Transverse colon (tissue), 4 donors: ENCODE data around the gene SDK2. TPM values are rescaled to one million over a fixed set of nuclear protein-coding genes. Genes with fewer than 3 reads are reported as not detected.

Experiments
- DNase-seq: peaks from one replicate; pipeline ENCODE4 v3.0.0-alpha.2; 2019
- H3K27ac ChIP-seq, 4 donors: fragments of 200-600 bp; sonication (generic); 2 replicates each; pipeline ENCODE4 v1.5.1; 2016 to 2018; ENCODE audit warnings: inconsistent platforms in 4 of 4
- H3K27me3 ChIP-seq: fragments of 200-600 bp; sonication (generic); 2 replicates; pipeline ENCODE4 v1.5.1; 2017; ENCODE audit warnings: inconsistent platforms
- H3K36me3 ChIP-seq, 4 donors: fragments of 200-600 bp; sonication (generic); 2 replicates each; pipeline ENCODE4 v1.5.1; 2017 to 2019; ENCODE audit warnings: inconsistent platforms in 4 of 4
- H3K4me1 ChIP-seq, 4 donors: fragments of 200-600 bp; sonication (generic); 2 replicates each; pipeline ENCODE4 v1.5.1; 2017 to 2020; ENCODE audit warnings: inconsistent platforms in 4 of 4
- H3K4me3 ChIP-seq, 4 donors: fragments of 200-600 bp; sonication (generic); 1 replicate in 1 of 4; 2 replicates in 3 of 4; pipeline versions ENCODE4 v1.5.1 to v1.6.1; 2017 to 2019; ENCODE audit warnings: inconsistent platforms in 4 of 4
- H3K9me3 ChIP-seq, 2 donors: fragments of 200-600 bp; sonication (generic); 2 replicates each; pipeline ENCODE4 v1.5.1; 2017 to 2019; ENCODE audit warnings: inconsistent platforms in 2 of 2
- EP300 ChIP-seq: sonication (generic); formaldehyde crosslinking; IDR thresholded peaks from one replicate; pipeline ENCODE4 v1.6.1; 2017; ENCODE audit warnings: antibody characterized with exemption, low read depth
- POLR2A ChIP-seq: fragments of 450-650 bp; IDR thresholded peaks from one replicate; pipeline ENCODE4 v1.6.1; 2016; ENCODE audit warnings: antibody characterized with exemption, mild to moderate bottlenecking, moderate library complexity
- POLR2AphosphoS5 ChIP-seq, 3 donors: sonication (generic); formaldehyde crosslinking; IDR thresholded peaks; one replicate each; pipeline ENCODE4 v1.6.1; 2016; ENCODE audit warnings: antibody characterized with exemption in 3 of 3
- WGBS, 2 donors: methylation state at CpG; one replicate each; pipeline ENCODE4 v1.1.5; 2018; ENCODE audit warnings: low coverage in 1 of 2; 5-methylcytosine and 5-hydroxymethylcytosine counted together
- in situ Hi-C, 4 donors: fragments of 200-750 bp; cut with MboI; loops; one replicate each; pipeline versions ENCODE4 v1.15.0 to v1.15.1; 2017; ENCODE audit warnings: low sequenced_read_pairs in 3 of 4, low pct_ligation_motif_present in 1 of 4, low pct_unique_long_range_greater_than_20kb in 1 of 4
- intact Hi-C: fragments of 100-400 bp; cut with DNase I; formaldehyde crosslinking; loops from one replicate; pipeline ENCODE4 v1.15.1; 2023; ENCODE audit warnings: low total_unique reads
- total RNA-seq, 4 donors: library from RNA; depleted of rRNA; stranded (reverse); fragments of >200 nt; gene quantifications; one replicate each; pipeline ENCODE4 v1.1.0, GENCODE V29; 2016
- TF ChIP-seq, protein P1 (sequence below), 5 experiments: fragments of 200-600 bp in 3 of 5; fragments of 450-650 bp in 2 of 5; sonication (generic) in 3 of 5; IDR thresholded peaks; 1 replicate in 2 of 5; 2 replicates in 3 of 5; pipeline ENCODE4 v1.5.1; 2016 to 2017; ENCODE audit warnings: antibody characterized with exemption in 5 of 5, inconsistent platforms in 3 of 5, mild to moderate bottlenecking in 2 of 5, moderate library complexity in 1 of 5

Gene SDK2
- total RNA-seq, 4 donors from 2014 or later: 2.6 to 9.8 (median 3.4) TPM

DNA sequence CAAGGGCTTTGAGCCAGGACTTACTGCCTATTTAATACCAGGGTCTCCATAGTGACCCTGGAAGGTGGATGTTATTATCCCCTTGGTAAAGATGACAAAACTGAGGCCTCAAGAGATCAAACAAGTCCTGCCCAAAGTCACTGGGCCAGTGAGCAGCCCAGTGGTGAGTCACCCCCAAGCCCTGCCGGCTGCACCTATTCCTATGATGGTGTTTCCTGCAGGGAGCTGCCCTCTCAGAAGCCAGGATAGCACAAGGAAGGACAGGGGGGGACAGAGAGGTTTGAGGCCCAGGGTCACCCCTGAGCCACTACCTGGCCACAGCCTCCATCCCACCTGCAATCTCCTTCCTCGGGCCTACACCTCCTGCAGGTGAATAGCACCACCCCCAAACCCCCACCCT lies 90.9 kb downstream of the SDK2 start:
- in situ Hi-C loops (no loop called here), intact Hi-C loops (loop anchor here (5.0 kb wide), 1 partner anchor 1476 kb away; no protein-coding TSS in a partner anchor)
- Histone ChIP-seq H3K4me1 (no peaks in the 10 kb centered on the region), H3K36me3 (no peaks in the 10 kb centered on the region), H3K9me3 (no peaks in the 10 kb centered on the region), H3K4me3 (no peak overlapping the region), H3K27ac (no peak overlapping the region), H3K27me3 (peaks cover 4% of the 10 kb centered on the region)
- WGBS, 2 donors: 80 to 83% methylated on average over 1 to 2 of the region's 2 CpGs
- TF ChIP-seq EP300 (no peak), POLR2AphosphoS5 (IDR thresholded peaks at IDR 0.05) (no peak), POLR2A (no peak)
- TF ChIP-seq, protein P1, sequence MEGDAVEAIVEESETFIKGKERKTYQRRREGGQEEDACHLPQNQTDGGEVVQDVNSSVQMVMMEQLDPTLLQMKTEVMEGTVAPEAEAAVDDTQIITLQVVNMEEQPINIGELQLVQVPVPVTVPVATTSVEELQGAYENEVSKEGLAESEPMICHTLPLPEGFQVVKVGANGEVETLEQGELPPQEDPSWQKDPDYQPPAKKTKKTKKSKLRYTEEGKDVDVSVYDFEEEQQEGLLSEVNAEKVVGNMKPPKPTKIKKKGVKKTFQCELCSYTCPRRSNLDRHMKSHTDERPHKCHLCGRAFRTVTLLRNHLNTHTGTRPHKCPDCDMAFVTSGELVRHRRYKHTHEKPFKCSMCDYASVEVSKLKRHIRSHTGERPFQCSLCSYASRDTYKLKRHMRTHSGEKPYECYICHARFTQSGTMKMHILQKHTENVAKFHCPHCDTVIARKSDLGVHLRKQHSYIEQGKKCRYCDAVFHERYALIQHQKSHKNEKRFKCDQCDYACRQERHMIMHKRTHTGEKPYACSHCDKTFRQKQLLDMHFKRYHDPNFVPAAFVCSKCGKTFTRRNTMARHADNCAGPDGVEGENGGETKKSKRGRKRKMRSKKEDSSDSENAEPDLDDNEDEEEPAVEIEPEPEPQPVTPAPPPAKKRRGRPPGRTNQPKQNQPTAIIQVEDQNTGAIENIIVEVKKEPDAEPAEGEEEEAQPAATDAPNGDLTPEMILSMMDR (IDR thresholded peaks at IDR 0.05): no peak
- no peak for DNase-seq

GRCh38 chr17:73552300-73553048 lies 91.8 kb downstream of the SDK2 start:
- no peak overlapping the region for H3K4me3 ChIP-seq
- no peak for DNase-seq
- H3K9me3 ChIP-seq: no peaks in the 10 kb centered on the region
- no peak for TF ChIP-seq EP300
- TF ChIP-seq, protein P1 (IDR thresholded peaks at IDR 0.05): no peak
- no peak for TF ChIP-seq POLR2AphosphoS5 (IDR thresholded peaks at IDR 0.05)
- TF ChIP-seq POLR2A: no peak
- in situ Hi-C loops: no loop called here
- intact Hi-C loops: loop anchor here (5.0 kb wide), 1 partner anchor 1475 kb away; no protein-coding TSS in a partner anchor
- no peak overlapping the region for H3K27ac ChIP-seq
- no peaks in the 10 kb centered on the region for H3K36me3 ChIP-seq
- WGBS, 2 donors: 79 to 94% methylated on average over 4 to 30 of the region's 30 CpGs
- peaks cover 4% of the 10 kb centered on the region for H3K27me3 ChIP-seq
- no peaks in the 10 kb centered on the region for H3K4me1 ChIP-seq

- Histone ChIP-seq H3K27ac (no peak overlapping the region), H3K4me1 (no peaks in the 10 kb centered on the region), H3K27me3 (peaks cover 4% of the 10 kb centered on the region), H3K9me3 (no peaks in the 10 kb centered on the region), H3K4me3 (no peak overlapping the region), H3K36me3 (no peaks in the 10 kb centered on the region)
- WGBS, 2 donors: 34% methylated on average over 5 of the region's 5 CpGs; no CpG with 5 or more reads in 1 of the 2 donors
- TF ChIP-seq POLR2AphosphoS5 (IDR thresholded peaks at IDR 0.05) (no peak), POLR2A (no peak), EP300 (no peak)
- TF ChIP-seq, protein P1 (IDR thresholded peaks at IDR 0.05): no peak
- DNase-seq: no peak
- intact Hi-C loops (loop anchor here (5.0 kb wide), 1 partner anchor 1474 kb away; no protein-coding TSS in a partner anchor), in situ Hi-C loops (no loop called here)
Measured at GRCh38 chr17:73551759-73552158, 92.5 kb downstream of the SDK2 start.

DNA sequence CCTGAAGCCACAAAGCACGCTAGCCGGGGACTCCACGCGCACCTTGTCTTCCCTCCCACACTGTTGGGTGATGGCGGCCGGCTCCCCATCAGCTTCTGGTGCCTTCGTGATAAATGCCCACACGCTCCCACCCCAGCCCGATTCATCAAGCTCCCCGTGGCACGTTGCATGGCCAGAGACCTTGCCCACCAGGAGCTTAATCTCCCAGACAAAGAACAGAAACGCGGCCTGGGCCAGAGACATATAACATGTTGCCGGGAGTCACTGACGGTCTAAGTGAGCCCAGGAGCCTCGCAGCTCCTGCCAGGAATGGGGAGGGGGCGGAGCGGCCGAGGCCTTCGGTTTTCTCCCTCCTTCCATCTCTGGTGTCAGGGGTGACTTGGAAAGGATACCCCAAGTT lies 93.1 kb downstream of the SDK2 start:
- WGBS, 2 donors: 88% methylated on average over 20 of the region's 20 CpGs; no CpG with 5 or more reads in 1 of the 2 donors
- TF ChIP-seq POLR2AphosphoS5 (IDR thresholded peaks at IDR 0.05) (no peak), EP300 (no peak), POLR2A (no peak)
- TF ChIP-seq, protein P1 (IDR thresholded peaks at IDR 0.05): no peak
- in situ Hi-C loops: no loop called here
- no peaks in the 10 kb centered on the region for H3K36me3 ChIP-seq
- DNase-seq: no peak
- no peak overlapping the region for H3K4me3 ChIP-seq
- intact Hi-C loops: loop anchor here (5.0 kb wide), 1 partner anchor 1474 kb away; no protein-coding TSS in a partner anchor
- peaks cover 4% of the 10 kb centered on the region for H3K27me3 ChIP-seq
- H3K9me3 ChIP-seq: no peaks in the 10 kb centered on the region
- no peak overlapping the region for H3K27ac ChIP-seq
- no peaks in the 10 kb centered on the region for H3K4me1 ChIP-seq
